WTC11 (cell line): Measurements from ENCODE around the gene CD6.

Source experiments
- ESRRA ChIP-seq: sonication (generic); formaldehyde crosslinking; IDR thresholded peaks from 2 replicates; pipeline ENCODE4 v1.8.1; 2022; ENCODE audit warnings: mild to moderate bottlenecking, missing genetic modification reagents, borderline replicate concordance
- JUN ChIP-seq: sonication (generic); formaldehyde crosslinking; IDR thresholded peaks from 2 replicates; pipeline ENCODE4 v1.8.0; 2023; ENCODE audit warnings: mild to moderate bottlenecking, missing genetic modification reagents
- TF ChIP-seq, protein P1 (sequence below): sonication (generic); formaldehyde crosslinking; IDR thresholded peaks from 2 replicates; pipeline ENCODE4 v1.8.0; 2022; ENCODE audit warnings: missing genetic modification reagents
- TF ChIP-seq, protein P2 (sequence below): fragments of 200-600 bp; IDR thresholded peaks from 2 replicates; pipeline ENCODE4 v1.8.0; 2022; ENCODE audit warnings: antibody characterized with exemption

DNA sequence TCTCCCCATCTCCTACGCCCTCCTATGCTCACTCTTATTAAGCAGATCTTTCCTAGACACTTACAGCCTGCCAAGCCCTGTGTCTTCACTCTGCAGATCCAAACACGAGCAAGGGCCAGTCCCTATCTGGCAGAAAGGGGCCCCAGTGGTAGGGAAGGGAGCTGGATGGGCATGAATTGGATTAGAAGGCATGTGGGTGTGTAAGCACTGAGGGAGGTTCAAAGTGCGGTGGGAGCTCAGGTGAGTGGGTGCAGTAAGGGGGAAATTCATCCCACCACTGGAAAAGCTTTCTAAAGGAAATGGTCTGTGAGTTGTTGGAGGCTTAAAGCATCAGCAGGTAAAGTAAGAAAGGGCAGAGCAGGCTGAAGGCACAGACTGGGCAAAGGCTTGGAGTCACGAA lies 41.7 kb upstream of the CD6 start:
- TF ChIP-seq, protein P1, sequence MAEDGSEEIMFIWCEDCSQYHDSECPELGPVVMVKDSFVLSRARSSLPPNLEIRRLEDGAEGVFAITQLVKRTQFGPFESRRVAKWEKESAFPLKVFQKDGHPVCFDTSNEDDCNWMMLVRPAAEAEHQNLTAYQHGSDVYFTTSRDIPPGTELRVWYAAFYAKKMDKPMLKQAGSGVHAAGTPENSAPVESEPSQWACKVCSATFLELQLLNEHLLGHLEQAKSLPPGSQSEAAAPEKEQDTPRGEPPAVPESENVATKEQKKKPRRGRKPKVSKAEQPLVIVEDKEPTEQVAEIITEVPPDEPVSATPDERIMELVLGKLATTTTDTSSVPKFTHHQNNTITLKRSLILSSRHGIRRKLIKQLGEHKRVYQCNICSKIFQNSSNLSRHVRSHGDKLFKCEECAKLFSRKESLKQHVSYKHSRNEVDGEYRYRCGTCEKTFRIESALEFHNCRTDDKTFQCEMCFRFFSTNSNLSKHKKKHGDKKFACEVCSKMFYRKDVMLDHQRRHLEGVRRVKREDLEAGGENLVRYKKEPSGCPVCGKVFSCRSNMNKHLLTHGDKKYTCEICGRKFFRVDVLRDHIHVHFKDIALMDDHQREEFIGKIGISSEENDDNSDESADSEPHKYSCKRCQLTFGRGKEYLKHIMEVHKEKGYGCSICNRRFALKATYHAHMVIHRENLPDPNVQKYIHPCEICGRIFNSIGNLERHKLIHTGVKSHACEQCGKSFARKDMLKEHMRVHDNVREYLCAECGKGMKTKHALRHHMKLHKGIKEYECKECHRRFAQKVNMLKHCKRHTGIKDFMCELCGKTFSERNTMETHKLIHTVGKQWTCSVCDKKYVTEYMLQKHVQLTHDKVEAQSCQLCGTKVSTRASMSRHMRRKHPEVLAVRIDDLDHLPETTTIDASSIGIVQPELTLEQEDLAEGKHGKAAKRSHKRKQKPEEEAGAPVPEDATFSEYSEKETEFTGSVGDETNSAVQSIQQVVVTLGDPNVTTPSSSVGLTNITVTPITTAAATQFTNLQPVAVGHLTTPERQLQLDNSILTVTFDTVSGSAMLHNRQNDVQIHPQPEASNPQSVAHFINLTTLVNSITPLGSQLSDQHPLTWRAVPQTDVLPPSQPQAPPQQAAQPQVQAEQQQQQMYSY (CRISPR knock-in tag), result no peak
- TF ChIP-seq, protein P2, sequence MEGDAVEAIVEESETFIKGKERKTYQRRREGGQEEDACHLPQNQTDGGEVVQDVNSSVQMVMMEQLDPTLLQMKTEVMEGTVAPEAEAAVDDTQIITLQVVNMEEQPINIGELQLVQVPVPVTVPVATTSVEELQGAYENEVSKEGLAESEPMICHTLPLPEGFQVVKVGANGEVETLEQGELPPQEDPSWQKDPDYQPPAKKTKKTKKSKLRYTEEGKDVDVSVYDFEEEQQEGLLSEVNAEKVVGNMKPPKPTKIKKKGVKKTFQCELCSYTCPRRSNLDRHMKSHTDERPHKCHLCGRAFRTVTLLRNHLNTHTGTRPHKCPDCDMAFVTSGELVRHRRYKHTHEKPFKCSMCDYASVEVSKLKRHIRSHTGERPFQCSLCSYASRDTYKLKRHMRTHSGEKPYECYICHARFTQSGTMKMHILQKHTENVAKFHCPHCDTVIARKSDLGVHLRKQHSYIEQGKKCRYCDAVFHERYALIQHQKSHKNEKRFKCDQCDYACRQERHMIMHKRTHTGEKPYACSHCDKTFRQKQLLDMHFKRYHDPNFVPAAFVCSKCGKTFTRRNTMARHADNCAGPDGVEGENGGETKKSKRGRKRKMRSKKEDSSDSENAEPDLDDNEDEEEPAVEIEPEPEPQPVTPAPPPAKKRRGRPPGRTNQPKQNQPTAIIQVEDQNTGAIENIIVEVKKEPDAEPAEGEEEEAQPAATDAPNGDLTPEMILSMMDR, result no peak
- TF ChIP-seq JUN (no peak), ESRRA (no peak)
